ENCODE data around the gene JAGN1.
"Not testable (repeated sequence)": the region's sequence is repeated elsewhere in the genome, so short reads cannot be mapped to it uniquely, and the experiment has no call there.

The JAGN1 gene

GRCh38 chr3:9867106-9867505 is 23.3 kb upstream of the JAGN1 start:
- DNase-seq (ENCODE audit: low spot score): no peak

DNA sequence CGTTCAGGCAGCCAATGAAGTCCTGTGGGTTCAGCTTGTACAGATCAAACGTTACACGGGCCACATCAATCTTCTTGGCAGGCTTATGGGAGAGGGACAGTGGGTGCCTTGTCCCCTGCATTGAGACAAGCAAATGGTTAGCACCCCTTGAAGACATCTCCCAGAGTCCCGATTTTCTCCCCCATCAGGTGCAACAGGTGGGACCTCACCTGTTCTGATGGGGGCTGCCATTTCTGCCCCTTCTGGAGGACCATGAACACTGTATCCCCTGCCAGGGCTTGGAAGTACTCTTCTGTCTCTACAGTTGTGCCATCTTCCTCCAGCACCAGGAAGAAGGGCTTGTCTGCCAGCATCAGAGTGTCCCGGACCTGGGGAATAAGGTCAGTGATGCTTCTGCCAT is 20.5 kb upstream of the JAGN1 start:
- no peak for DNase-seq (ENCODE audit: low spot score)

- DNase-seq (ENCODE audit: low spot score): no peak
Observed at GRCh38 chr3:9870978-9871377, 19.4 kb upstream of the JAGN1 start.

DNA sequence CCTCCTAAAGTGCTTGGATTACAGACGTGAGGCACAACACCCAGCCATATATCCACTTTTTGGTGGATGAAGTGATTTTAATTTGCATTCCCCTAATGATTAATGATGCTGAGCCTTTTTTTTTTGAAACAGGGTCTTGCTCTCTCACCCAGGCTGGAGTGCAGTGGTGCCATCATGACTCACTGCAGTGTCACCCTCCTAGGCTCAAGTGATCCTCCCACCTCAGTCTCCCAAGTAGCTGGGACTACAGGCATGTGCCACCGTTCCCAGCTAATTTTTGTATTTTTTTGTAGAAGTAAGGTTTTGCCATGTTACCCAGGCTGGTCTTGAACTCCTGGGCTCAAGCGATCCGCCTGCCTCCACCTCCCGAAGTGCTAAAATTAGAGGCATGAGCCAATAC is 18.3 kb upstream of the JAGN1 start:
- DNase-seq (ENCODE audit: low spot score): not testable (repeated sequence)

DNA sequence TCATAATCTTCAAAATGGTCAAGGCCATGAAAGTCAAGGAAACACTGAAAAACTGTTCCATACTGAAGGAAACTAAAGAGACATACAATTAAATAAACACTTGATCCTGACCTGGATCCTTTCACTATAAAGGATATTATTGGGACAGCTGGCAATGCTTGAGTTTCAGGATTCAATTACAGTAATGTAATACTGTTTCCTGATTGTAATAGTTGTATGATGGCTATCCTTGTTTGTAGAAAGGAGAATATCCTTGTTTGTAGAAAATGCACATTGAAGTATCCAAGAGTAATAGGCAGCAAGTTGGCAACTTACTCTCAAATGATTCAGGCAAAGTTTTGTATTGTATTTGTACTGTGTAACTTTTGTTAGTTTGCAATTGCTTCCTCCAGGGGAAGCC is 15.0 kb upstream of the JAGN1 start:
- DNase-seq (ENCODE audit: low spot score): no peak

DNA sequence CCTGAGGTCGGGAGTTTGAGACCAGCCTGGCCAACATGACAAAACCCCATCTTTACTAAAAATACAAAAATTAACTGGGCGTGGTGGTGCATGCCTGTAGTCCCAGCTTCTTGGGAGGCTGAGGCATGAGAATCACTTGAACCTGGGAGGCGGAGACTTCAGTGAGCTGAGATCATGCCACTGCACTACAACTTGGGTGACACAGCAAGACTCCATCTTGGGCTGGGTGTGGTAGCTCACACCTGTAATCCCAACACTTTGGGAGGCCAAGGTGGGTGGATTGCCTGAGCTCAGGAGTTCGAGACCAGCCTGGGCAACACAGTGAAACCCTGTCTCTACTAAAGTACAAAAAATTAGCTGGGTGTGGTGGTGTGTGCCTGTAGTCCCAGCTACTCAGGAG is 14.2 kb upstream of the JAGN1 start:
- DNase-seq (ENCODE audit: low spot score): not testable (repeated sequence)

DNA sequence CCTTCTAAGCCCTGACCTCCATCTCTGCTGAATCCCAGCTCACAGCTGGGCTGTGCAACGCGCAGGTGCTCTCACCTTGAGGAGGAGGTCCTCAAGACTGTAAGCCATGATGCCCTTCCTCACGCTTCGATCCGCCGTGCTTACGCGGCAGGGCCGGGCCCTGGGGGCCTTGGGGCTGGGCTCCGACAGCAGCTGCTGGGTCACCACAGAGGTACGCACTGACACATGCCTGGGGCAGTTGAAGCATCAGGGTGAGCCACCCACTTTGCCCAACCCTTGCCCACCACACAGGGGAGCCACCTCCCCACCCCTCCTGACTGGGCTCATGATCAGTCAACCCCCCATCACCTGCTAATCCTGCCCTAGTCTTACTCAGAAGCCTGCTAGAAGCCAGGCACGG is 13.4 kb upstream of the JAGN1 start:
- no peak for DNase-seq (ENCODE audit: low spot score)

GRCh38 chr3:9878700-9879099 is 11.7 kb upstream of the JAGN1 start:
- no peak for DNase-seq (ENCODE audit: low spot score)

DNA sequence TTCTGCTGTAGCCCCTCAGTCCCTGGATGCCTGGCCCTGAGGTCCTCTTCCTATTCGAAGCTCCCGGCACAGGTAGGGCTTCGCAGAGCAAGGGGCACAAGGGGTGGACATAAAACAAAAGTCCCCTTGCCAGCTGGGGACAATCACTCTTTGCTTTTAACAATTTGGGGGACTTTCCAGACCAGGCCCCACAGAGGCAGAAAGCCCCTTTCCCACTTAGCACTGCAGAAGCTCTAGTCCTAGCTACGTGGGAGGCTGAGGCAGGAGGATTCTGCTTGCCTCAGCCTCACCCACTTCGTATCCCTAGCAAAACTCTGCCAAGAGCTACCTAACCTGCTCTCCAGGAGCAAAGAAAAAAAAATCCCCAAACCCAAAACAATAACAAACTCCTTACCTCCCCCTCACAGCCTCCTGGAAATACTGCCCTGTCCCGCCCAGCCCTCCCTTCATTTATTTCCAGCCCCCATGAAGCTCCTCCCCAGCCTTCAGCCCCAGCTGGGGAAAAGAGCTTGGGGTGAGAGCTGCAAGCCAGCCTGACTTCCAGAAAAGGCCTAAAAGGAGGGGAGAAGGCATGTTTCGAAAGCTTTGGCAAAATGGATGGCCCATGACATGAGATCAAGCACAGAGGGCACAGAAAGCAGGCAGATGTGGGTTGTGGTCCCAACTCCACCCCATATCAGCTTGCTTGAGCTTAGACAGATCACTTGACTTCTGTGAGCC is 10.4 kb upstream of the JAGN1 start, which contains the start of gene CIDEC:
Gene CIDEC (minus strand): TSS at position 424 of the 720 bp plus-strand sequence. CDS start 1,767 bp downstream, outside the sequence.
- no peak for DNase-seq (ENCODE audit: low spot score)

DNA sequence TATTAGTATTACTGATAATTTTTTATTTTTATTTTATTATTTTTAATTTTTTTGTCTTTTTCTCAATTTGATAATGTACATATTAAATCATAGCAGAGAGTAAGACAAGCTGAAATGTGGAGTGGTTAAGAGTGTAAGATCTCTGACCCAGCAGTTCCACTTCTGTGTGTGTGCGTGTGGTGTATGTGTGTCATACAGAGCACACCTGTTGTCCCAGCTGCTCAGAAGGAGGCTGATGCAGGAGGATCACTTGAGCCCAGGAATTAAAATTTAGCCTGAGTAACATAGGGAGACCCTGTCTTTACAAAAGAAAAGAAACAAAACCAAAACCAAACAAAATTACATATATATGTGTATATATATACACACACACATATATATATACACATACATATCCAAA is 9.0 kb upstream of the JAGN1 start:
- DNase-seq (ENCODE audit: low spot score): no peak

GRCh38 chr3:9883706-9884554 is 6.5 kb upstream of the JAGN1 start:
- no peak for DNase-seq (ENCODE audit: low spot score)

GRCh38 chr3:9884555-9885165 is 5.8 kb upstream of the JAGN1 start:
- no peak for DNase-seq (ENCODE audit: low spot score)

DNA sequence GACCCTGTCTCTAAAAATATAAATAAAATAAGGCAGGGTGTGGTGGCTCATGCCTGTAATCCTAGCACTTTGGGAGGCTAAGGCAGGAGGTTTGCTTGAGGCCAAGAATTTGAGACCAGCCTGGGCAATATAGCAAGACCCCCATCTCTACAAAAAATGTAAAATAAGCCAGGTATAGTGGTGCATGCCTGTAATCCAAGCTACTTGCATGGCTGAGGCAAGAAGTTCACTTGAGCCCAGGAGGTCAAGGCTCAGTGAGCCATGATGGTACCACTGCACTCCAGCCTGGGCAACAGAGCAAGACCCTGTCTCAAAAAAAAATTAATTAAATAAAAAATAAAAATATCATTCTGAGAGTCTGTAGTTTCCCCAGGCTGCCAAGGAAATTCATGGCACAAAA is 4.1 kb upstream of the JAGN1 start:
- DNase-seq (ENCODE audit: low spot score): no peak

DNA sequence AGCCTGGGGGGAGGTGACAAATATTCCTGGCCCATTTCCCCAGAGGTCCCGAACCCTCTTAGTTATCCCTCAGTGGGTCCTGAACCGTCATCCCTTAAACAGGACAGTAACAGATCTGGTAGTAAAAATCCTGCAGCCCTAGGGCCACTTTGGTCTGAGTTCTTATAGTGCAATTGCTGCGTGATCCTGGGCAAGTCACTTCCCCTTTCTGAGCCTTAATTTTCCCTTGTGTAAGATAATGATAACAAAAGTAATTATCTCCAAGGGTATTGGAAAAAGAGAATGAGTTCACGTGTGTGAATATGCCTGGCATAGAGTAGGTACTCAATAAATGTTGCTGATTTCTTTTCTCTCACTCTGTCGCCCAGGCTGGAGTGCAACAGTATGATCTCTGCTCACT is 2.9 kb upstream of the JAGN1 start:
- DNase-seq (ENCODE audit: low spot score): no peak

- no peak for DNase-seq (ENCODE audit: low spot score)
Observed at GRCh38 chr3:9888540-9888939, 1.9 kb upstream of the JAGN1 start.

GRCh38 chr3:9889405-9889804 is 1.0 kb upstream of the JAGN1 start:
- DNase-seq (ENCODE audit: low spot score): no peak

DNA sequence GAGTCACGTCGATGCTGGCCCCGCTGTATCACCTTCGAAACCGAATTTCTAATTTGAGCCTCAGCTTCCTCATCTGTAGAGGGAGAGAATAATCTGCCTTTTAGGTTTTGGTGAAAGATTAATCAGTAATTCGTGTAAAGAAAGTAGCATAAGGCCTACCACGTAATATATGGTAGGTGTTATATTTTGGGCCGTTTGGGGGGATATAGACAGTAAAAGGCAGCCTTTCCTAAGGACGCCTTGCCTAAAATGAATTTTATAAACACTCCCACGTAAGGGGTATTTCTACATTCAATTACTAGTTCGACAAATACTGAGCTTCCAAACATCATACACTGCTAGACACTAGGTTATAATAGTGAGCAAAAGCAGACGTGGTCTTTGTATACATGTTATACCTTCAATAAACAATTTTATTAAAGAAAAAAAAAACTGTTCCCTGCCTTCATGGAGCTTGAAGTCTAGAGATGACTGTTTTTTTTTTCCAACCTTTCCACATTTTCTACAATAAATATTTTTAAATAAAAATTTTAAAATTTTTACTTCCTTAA is 737 bp downstream of the JAGN1 start:
- no peak for DNase-seq (ENCODE audit: low spot score)

GRCh38 chr3:9893739-9894138 is 3.3 kb downstream of the JAGN1 start:
- no peak for DNase-seq (ENCODE audit: low spot score)

GRCh38 chr3:9895715-9896114 is 5.3 kb downstream of the JAGN1 start:
- DNase-seq (ENCODE audit: low spot score): not testable (repeated sequence)

DNA sequence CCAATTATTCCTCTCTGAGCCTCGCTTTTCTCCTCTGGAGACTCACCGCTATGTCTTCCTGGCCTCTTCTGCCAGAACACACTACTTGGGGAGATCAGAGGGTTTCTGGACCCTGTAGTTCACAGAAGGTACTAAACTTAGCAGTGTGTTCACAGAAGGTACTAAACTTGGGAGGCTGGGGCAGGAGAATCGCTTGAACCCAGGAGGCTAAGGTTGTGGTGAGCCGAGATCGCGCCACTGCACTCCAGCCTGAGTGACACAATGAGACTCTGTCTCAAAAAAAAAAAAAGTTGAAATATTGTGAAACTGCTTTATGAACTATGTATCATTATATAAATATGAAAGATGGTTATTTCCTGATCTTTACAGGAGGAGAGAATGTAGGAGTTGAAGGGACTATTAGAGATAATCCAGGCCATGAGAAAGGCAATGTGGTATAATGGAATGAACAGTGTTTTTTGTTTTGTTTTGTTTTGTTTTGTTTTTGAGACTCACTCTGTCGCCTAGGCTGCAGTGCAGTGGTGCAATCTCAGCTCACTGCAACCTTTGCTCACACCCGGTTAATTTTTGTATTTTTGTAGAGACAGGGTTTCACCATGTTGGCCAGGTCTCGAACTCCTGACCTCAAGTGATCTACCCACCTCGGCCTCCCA is 6.5 kb downstream of the JAGN1 start:
- DNase-seq (ENCODE audit: low spot score): not testable (repeated sequence)

- DNase-seq (ENCODE audit: low spot score): no peak
Observed at GRCh38 chr3:9897408-9898372, 7.3 kb downstream of the JAGN1 start.
